Activated naive CD4-positive, alpha-beta T cell treated with anti-CD3 and anti-CD28 coated beads for 36 hours (primary cell): ENCODE measurements around the gene OBSCN. TPM values are rescaled to one million over a fixed set of nuclear protein-coding genes. Genes with fewer than 3 reads are reported as not detected.

ENCODE experiments used
- CTCF ChIA-PET: fragments of 350-600 bp; sonication (Branson Sonifier 250); formaldehyde crosslinking; loops from one replicate; lab custom pipeline; 2021; ENCODE audit warnings: antibody characterized with exemption; lab: Charles Lee
- DNase-seq: peaks from one replicate; pipeline ENCODE4 v3.0.0-alpha.2; 2020
- H3K27ac Mint-ChIP-seq: one replicate; pipeline ENCODE4 v1.8.0; 2021; ENCODE audit warnings: mild to moderate bottlenecking, mixed read lengths
- H3K27me3 Mint-ChIP-seq: one replicate; pipeline ENCODE4 v1.8.0; 2021; ENCODE audit warnings: low read depth, mixed read lengths
- H3K36me3 Mint-ChIP-seq: one replicate; pipeline ENCODE4 v1.8.0; 2021; ENCODE audit warnings: low read depth, mixed read lengths
- H3K4me1 Mint-ChIP-seq: one replicate; pipeline ENCODE4 v1.8.0; 2021; ENCODE audit warnings: low read depth, mixed read lengths
- H3K4me3 Mint-ChIP-seq: one replicate; pipeline ENCODE4 v1.8.0; 2021; ENCODE audit warnings: mild to moderate bottlenecking, moderate library complexity, mixed read lengths
- H3K9me3 Mint-ChIP-seq: one replicate; pipeline ENCODE4 v1.8.0; 2021; ENCODE audit warnings: mixed read lengths
- intact Hi-C: fragments of 100-400 bp; cut with micrococcal nuclease; formaldehyde crosslinking; loops from one replicate; pipeline ENCODE4 v1.15.1; 2023
- microRNA-seq: library from miRNA; unstranded; fragments of <30 nt; microRNA quantifications from one replicate; pipeline ENCODE4 v1.2.0, GENCODE V29; 2022; ENCODE audit warnings: borderline microRNAs expressed, borderline replicate concordance
- total RNA-seq, 2 experiments: library from RNA; stranded (reverse); gene quantifications; one replicate each; pipeline ENCODE4 v1.2.3, GENCODE V29; 2021

Gene OBSCN
- total RNA-seq, 2 experiments from 2014 or later: 11.5 to 13.5 TPM

DNA sequence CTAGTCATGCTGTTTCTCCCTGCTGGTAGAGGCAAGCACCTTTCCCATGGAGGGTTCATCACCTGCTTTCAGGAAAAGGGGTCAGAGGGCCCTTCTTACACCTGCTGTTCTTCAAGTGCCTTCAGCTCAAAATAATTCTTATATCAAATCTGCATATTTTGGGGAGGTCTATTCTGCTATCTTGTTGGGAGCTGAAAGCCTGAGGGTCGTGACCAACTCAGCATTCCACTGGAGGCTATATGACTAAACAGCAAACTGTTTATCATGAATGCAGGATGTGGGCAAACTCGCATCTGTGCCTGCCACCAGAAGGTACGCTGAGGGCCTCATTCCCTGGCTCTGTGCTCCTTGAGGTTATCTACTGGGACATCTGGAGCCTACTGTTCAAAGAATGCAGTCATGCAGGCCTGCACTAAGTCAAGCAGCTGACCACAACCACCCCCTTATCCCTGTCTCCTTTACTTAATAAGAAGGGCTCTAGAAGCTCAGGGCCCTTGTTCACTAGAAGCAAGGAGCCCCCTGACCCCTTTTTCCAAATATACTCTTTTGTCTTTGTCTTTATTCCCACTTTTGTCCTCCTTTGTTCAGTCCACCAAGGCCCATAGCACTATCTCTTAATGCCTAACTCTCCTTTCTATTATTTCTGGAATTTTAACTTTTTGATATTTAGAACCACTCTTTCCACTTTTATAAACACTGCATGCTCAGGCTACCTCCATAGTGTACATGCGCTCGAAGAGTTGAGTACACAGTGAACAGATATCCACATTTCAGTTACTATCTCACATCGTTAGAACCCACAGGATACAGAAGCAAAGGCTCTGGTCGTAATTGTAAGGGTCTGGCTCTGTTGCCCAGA lies 213.4 kb downstream of the OBSCN start:
- Mint-ChIP-seq H3K4me3 (no peak overlapping the region), H3K4me1 (peaks cover 7% of the 10 kb centered on the region), H3K27ac (no peak overlapping the region), H3K27me3 (peaks cover 2% of the 10 kb centered on the region), H3K9me3 (no peaks in the 10 kb centered on the region), H3K36me3 (no peaks in the 10 kb centered on the region)
- DNase-seq: no peak
- CTCF ChIA-PET: no interaction called here
- intact Hi-C loops: no loop called here

- CTCF ChIA-PET: interaction anchor here (0.7 kb wide), 1 partner anchor 31 kb away, joined by 3 read pairs; no protein-coding TSS in a partner anchor
- H3K36me3 Mint-ChIP-seq: no peaks in the 10 kb centered on the region
- no peak overlapping the region for H3K4me3 Mint-ChIP-seq
- H3K9me3 Mint-ChIP-seq: no peaks in the 10 kb centered on the region
- no peak for DNase-seq
- H3K27ac Mint-ChIP-seq: no peak overlapping the region
- H3K27me3 Mint-ChIP-seq: peaks cover 8% of the 10 kb centered on the region
- intact Hi-C loops: no loop called here
- no peaks in the 10 kb centered on the region for H3K4me1 Mint-ChIP-seq
Measured at GRCh38 chr1:228423404-228424053, 215.7 kb downstream of the OBSCN start.

GRCh38 chr1:228424685-228425660 lies 217.1 kb downstream of the OBSCN start:
- CTCF ChIA-PET: interaction anchor here (1.2 kb wide), 1 partner anchor 76 kb away, joined by 3 read pairs; no protein-coding TSS in a partner anchor
- no peaks in the 10 kb centered on the region for H3K36me3 Mint-ChIP-seq
- intact Hi-C loops: no loop called here
- H3K9me3 Mint-ChIP-seq: no peaks in the 10 kb centered on the region
- no peak overlapping the region for H3K4me3 Mint-ChIP-seq
- H3K4me1 Mint-ChIP-seq: no peaks in the 10 kb centered on the region
- no peak overlapping the region for H3K27ac Mint-ChIP-seq
- no peak for DNase-seq
- peaks cover 14% of the 10 kb centered on the region for H3K27me3 Mint-ChIP-seq

DNA sequence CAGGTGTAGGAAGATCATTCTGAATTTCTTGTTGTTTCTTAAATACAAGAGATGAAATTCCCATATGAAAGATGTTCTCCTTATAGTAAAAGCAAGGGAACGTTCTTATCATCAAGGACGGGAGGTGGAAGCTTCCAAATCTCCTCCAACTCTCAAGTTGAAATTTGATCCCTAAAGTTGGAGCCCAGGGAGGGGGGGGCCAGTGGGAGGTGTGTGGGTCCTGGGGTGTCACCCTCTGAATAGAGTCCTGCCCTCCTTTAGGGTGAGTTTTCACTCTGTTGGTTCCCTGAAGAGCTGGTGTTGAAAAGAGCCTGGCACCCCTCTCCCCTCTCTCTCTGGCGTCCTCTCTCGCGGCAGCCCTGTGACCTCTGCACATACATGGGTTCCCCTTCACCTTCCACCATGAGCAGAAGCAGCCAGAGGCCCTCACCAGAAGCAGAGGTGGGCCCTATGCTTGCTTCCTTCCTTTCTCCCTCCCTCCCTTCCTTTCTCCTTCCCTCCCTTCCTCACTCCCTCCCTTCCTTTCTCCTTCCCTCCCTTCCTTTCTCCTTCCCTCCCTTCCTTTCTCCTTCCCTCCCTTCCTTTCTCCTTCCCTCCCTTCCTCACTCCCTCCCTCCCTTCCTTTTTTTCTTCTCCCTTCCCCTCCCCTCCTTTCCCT lies 218.8 kb downstream of the OBSCN start:
- H3K4me3 Mint-ChIP-seq: no peak overlapping the region
- peaks cover 17% of the 10 kb centered on the region for H3K27me3 Mint-ChIP-seq
- no peaks in the 10 kb centered on the region for H3K9me3 Mint-ChIP-seq
- H3K27ac Mint-ChIP-seq: no peak overlapping the region
- CTCF ChIA-PET: no interaction called here
- no peaks in the 10 kb centered on the region for H3K4me1 Mint-ChIP-seq
- H3K36me3 Mint-ChIP-seq: no peaks in the 10 kb centered on the region
- no peak for DNase-seq
- intact Hi-C loops: no loop called here

DNA sequence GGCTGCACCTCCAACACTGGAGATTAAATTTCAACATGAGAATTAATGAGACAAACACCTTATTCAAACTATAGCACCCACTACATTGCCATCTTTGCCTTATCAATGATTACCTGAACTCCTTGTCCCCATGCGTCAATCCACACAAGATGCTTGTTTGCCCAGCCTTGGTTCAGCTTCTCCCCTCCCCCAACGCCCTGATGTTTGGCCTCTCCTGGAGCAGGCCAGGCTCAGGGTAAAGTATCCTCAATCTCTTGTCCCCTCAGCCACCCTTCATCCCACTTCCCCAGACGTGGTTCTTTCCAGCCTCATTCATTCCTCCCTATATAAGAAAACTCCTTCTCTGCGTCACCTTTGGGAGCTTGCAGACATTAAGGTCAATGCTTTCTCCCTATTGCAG lies 220.6 kb downstream of the OBSCN start:
- CTCF ChIA-PET: no interaction called here
- Mint-ChIP-seq H3K36me3 (no peaks in the 10 kb centered on the region), H3K9me3 (no peaks in the 10 kb centered on the region)

More for the DNA sequence above, 220.6 kb downstream of the OBSCN start:
- Mint-ChIP-seq H3K4me3 (no peak overlapping the region), H3K27me3 (peaks cover 20% of the 10 kb centered on the region), H3K4me1 (no peaks in the 10 kb centered on the region), H3K27ac (no peak overlapping the region)
- no peak for DNase-seq
- intact Hi-C loops: no loop called here

Small RNA genes lying within 50 kb of the gene (microRNA-seq; reads per million reads assigned to microRNA genes)
- not detected for gene MIR6742

Other genes starting within 250 kb of the OBSCN start
- not detected for gene WNT3A, start 201.0 kb upstream of the OBSCN start, total RNA-seq
- gene ARF1, start 125.3 kb upstream of the OBSCN start, total RNA-seq: 100 to 1,000 TPM; 346 to 358 TPM
- 10 to 100 TPM; 14.5 to 16.2 TPM for gene C1orf35, start 104.7 kb upstream of the OBSCN start, total RNA-seq
- gene MRPL55, start 98.7 kb upstream of the OBSCN start, total RNA-seq: 10 to 100 TPM; 45.5 TPM
- 100 to 1,000 TPM; 206 TPM for gene GUK1, start 67.8 kb upstream of the OBSCN start, total RNA-seq
- gene GJC2, start 58.1 kb upstream of the OBSCN start, total RNA-seq: under 1 TPM; 0.17 to 0.25 TPM
- 1 to 10 TPM; 4.9 to 5.5 TPM for gene IBA57, start 42.2 kb upstream of the OBSCN start, total RNA-seq
- 10 to 100 TPM; 26.0 to 27.5 TPM for gene TRIM11, start 198.8 kb downstream of the OBSCN start, total RNA-seq
- 1 to 10 TPM; 1.0 to 1.2 TPM for gene TRIM17, start 208.8 kb downstream of the OBSCN start, total RNA-seq